Measurements from ENCODE around the gene OSBP2. TPM values are rescaled to one million over a fixed set of nuclear protein-coding genes. Genes with fewer than 3 reads are reported as not detected.

Gene OSBP2
- polyA plus RNA-seq, 5 donors = 13.6 to 19.5 (median 17.0) TPM

DNA sequence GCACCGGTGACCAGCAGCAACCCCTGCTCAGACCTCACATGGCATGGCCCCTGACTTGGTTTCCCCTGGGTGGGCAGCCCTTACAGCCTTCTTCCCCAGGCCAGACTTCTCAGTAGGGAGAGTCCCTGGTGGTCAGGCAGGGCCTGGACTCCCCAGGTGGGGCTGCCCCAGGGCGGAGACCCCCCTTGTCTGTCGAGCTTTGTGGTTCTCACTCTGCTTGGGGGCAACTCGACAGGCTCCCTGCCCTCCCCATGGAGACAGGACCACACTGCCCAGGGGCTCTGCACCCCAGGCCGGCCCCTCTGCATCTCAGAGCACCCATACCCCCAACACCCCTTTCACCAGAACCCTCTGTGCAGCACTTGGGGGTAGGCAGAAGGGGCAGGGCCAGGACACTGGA lies 186.2 kb downstream of the OSBP2 start:
- no peak for DNase-seq

- peak in 1 of 2 donors; percentile 51 for DNase-seq
These were observed 186.9 kb downstream of the OSBP2 start for GRCh38 chr22:30881361-30882183.

- DNase-seq = no peak
These were observed 187.6 kb downstream of the OSBP2 start for GRCh38 chr22:30882184-30882717.

GRCh38 chr22:30882974-30883533 lies 188.4 kb downstream of the OSBP2 start:
- no peak for DNase-seq

DNA sequence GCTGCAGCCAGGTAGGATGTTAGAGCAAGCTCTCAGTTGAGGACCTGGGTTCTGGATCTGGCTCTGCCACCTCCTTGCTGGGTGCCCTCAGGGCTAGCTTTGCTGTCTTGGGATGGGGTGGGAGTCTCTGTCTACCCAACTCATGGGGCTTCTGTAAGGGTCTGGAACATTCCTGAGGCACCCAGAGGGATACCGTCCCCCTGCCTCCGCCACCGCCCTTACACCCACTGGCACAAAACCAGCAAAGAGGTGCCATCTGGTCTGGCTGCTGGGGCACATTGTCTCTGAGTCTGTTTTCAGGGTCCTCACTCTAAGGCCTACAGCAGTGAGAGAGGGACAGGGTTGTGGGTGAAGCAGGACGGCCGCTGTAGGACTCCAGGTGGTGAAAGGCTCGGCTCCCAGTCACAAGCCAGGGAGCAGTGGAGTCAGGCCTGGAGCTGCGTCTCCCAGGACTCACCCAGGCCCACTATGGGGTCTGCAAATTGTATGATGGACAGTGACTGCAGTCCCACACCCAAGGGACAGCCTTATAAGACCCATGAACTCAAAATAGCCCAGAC lies 189.0 kb downstream of the OSBP2 start:
- DNase-seq = no peak

DNA sequence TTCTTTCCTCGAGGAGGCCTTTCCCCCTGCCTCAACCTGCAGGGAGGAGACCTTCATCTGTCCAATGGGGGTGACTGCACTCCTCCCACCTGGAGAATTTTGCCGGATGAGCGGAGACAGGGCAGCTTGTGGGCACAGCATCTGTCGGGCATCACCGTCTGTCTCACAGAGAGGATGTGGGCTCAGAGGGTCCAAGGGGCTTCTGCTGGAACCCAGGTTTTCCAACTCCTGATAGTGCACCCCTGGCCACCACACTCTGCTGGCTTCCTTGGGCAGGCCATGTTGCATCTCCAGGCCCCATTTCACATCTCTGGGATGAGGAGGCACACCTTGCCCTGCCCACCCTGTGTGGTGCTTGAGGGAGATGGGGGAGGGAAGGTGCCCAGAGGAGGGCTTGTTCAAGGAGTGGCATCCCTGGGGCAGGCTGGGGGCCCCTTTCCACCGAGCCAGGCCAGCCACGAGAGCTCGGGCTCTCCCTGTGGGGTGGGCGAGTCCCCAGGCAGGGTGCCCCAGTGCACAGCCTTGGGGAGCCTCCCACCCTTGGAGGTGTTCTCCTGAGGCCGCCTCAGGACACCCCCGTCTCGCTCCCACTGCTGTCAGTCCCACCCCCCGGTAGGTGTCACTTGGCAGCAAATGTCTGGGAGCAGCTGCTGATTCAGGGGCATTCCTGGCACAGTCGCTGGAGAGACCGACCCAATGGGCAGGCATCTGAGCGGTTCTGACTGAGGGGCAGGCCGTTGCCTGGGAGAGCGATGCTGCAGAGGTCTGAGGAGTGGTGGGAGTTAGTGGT lies 189.7 kb downstream of the OSBP2 start:
- no peak for DNase-seq

DNA sequence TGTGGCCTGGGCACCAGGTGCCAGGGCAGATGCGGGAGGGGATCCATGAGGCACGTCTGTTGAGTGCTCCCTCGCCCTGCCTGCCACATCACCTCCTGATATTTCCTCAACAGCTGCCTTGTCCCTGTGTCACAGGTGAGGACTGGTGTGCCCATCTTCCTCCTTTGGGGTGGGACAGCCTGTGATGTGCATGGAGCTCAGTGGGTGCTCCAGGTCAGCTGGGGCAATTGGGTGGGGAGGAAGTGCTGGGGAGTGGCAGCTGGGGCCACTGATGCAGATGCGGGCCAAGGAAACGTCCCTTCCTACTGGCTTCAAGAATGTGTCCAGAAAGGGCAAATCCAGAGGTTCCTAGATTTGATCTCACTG lies 190.3 kb downstream of the OSBP2 start:
- no peak for DNase-seq

- DNase-seq = no peak
These were observed 190.9 kb downstream of the OSBP2 start for GRCh38 chr22:30885591-30885990.

- no peak for DNase-seq
These were observed 192.8 kb downstream of the OSBP2 start for GRCh38 chr22:30887453-30887852.

- no peak for DNase-seq
These were observed 193.2 kb downstream of the OSBP2 start for GRCh38 chr22:30887861-30888260.

DNA sequence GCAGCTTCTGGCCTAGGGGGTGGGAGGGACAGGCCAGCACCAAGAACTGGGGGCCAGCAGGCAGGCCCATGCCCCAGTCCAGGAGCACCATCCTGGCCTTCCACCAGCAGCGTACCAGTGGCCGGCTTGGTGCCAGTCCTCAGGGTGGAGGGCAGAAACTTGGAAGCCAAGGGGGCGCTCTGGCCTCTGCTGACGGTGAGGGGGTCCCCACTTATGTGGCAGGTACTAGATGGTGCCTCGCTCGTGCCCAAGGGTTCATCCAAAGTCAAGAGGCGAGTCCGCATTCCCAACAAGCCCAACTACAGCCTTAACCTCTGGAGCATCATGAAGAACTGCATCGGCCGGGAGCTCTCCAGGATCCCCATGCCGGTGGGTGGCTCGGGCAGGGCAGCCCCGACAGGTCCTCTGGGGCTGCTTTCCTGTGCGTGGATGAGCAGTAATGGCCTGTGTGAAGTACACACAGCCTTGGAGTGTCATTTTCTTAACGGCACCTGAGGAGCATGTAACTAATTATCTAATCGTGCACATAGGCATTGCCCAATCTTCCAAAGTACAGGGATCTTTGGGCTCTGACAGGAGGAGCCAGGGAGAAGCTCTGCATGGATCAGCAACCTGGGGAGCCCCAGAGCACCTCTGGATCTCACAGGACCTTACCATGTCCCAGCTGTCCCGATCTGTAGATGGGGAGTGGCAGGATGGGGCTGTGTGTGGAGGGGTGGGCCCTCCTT lies 194.8 kb downstream of the OSBP2 start:
- DNase-seq = no peak

GRCh38 chr22:30889996-30890480 lies 195.4 kb downstream of the OSBP2 start:
- no peak for DNase-seq

GRCh38 chr22:30890686-30891442 lies 196.2 kb downstream of the OSBP2 start:
- DNase-seq = no peak

GRCh38 chr22:30891443-30891755 lies 196.7 kb downstream of the OSBP2 start:
- DNase-seq = no peak

DNA sequence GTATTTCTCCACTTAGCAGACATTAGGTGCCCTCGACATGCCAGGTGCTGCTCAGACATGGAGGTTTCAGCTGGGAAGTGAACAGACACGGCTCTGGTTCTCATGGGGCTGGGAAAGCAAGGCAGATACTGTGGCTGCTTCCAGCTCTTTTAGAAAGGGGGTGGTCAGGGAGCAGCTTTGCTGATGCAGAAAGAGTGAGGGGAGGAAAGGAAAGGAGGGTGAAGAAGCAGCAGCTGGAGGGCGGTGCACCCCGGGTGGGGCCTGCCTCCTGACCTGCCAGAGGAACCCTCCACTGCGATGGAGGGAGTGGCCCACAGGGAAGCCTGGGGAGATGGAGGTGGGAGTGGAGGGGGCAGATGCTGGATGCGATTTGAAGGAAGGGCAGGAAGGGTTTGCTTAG lies 197.1 kb downstream of the OSBP2 start:
- DNase-seq = no peak

DNA sequence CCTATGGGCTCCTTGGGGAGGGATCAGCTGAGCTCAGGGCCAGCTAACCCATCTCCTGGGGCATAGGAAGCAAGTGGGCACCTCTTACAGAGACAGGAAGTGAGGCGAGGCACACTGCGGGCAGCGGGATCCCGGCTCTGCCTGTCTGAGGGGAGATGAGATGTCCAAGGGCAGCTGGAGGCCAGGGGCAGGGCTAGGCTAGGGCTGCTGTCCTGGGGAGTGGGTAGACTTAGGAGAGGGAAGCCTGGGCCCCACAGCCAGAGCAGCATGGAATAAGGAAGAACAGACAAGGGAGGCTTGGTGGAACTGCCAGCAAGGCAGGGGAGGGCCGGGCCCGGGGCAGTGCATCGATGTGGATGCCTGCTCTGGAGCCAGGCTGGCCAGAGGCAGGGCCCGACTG lies 197.6 kb downstream of the OSBP2 start:
- DNase-seq = no peak

- DNase-seq = no peak
These were observed 198.1 kb downstream of the OSBP2 start for GRCh38 chr22:30892731-30893221.

GRCh38 chr22:30893434-30894370 lies 199.0 kb downstream of the OSBP2 start:
- no peak for DNase-seq

GRCh38 chr22:30894371-30894740 lies 199.7 kb downstream of the OSBP2 start:
- DNase-seq = no peak
